WTC11 (cell line): ENCODE results near the gene PALM3. TPM values are rescaled to one million over a fixed set of nuclear protein-coding genes. Genes with fewer than 3 reads are reported as not detected.

Experiments used
- ATAC-seq: fragments of 200-7000 bp; cut with Tn5 transposase; 2 replicates; pipeline ENCODE4 v1.10.0; 2021; ENCODE audit warnings: mild to moderate bottlenecking, moderate library complexity
- CTCF ChIA-PET: fragments of 300-600 bp; sonication (Branson Sonifier 250); formaldehyde crosslinking; loops from one replicate; lab custom pipeline; 2021; ENCODE audit warnings: antibody characterized with exemption; lab: Charles Lee
- POLR2A ChIA-PET: fragments of 350-600 bp; sonication (Branson Sonifier 250); formaldehyde crosslinking; loops from one replicate; lab custom pipeline; 2021; ENCODE audit warnings: antibody characterized with exemption; lab: Charles Lee
- DNase-seq: peaks from one replicate; pipeline ENCODE4 v3.0.0; 2021; ENCODE audit warnings: low spot score
- H3K27ac Mint-ChIP-seq: 2 replicates; pipeline ENCODE4 v1.8.0; 2021; ENCODE audit warnings: mixed read lengths
- H3K27me3 Mint-ChIP-seq: 2 replicates; pipeline ENCODE4 v1.8.0; 2021; ENCODE audit warnings: low read depth, mild to moderate bottlenecking, moderate library complexity, mixed read lengths
- H3K36me3 Mint-ChIP-seq: 2 replicates; pipeline ENCODE4 v1.8.0; 2021; ENCODE audit warnings: mixed read lengths
- H3K4me1 Mint-ChIP-seq: 2 replicates; pipeline ENCODE4 v1.8.0; 2022; ENCODE audit warnings: mixed read lengths
- H3K4me3 Mint-ChIP-seq: 2 replicates; pipeline ENCODE4 v1.8.0; 2021; ENCODE audit warnings: mild to moderate bottlenecking, moderate library complexity, mixed read lengths
- H3K9me3 Mint-ChIP-seq: 2 replicates; pipeline ENCODE4 v1.8.0; 2021; ENCODE audit warnings: mixed read lengths
- ETV6 ChIP-seq: sonication (generic); formaldehyde crosslinking; IDR thresholded peaks from 2 replicates; pipeline ENCODE4 v1.8.1; 2022; ENCODE audit warnings: mild to moderate bottlenecking, missing genetic modification reagents
- NFATC4 ChIP-seq: fragments of 250-450 bp; sonication (Bioruptor Pico); IDR thresholded peaks from 2 replicates; pipeline ENCODE4 v1.9.0; 2021; ENCODE audit warnings: mild to moderate bottlenecking
- NR3C1 ChIP-seq: sonication (generic); formaldehyde crosslinking; conservative IDR thresholded peaks from 2 replicates; pipeline ENCODE4 v1.8.1; 2023; ENCODE audit warnings: low read depth, mild to moderate bottlenecking, missing genetic modification reagents
- TEAD1 ChIP-seq: sonication (generic); formaldehyde crosslinking; IDR thresholded peaks from 2 replicates; pipeline ENCODE4 v1.8.0; 2022; ENCODE audit warnings: mild to moderate bottlenecking, missing genetic modification reagents
- ZMAT4 ChIP-seq: fragments of 250-450 bp; sonication (Bioruptor Pico); IDR thresholded peaks from 2 replicates; pipeline ENCODE4 v1.9.0; 2021; ENCODE audit warnings: mild to moderate bottlenecking
- ZNF232 ChIP-seq: sonication (generic); formaldehyde crosslinking; IDR thresholded peaks from 2 replicates; pipeline ENCODE4 v1.8.0; 2022; ENCODE audit warnings: mild to moderate bottlenecking, missing genetic modification reagents
- ZNF396 ChIP-seq: fragments of 250-450 bp; sonication (Bioruptor Pico); IDR thresholded peaks from 2 replicates; pipeline ENCODE4 v1.8.0; 2021; ENCODE audit warnings: mild to moderate bottlenecking, moderate library complexity, borderline replicate concordance
- ZNF512 ChIP-seq: sonication (generic); formaldehyde crosslinking; IDR thresholded peaks from 2 replicates; pipeline ENCODE4 v1.8.1; 2022; ENCODE audit warnings: missing genetic modification reagents, borderline replicate concordance
- ZNF532 ChIP-seq: fragments of 250-450 bp; sonication (Bioruptor Pico); IDR thresholded peaks from 2 replicates; pipeline ENCODE4 v1.9.0; 2021; ENCODE audit warnings: mild to moderate bottlenecking, borderline replicate concordance
- total RNA-seq: library from RNA; stranded (reverse); gene quantifications from 3 replicates; pipeline ENCODE4 v1.2.3, GENCODE V29; 2021
- TF ChIP-seq, protein P1 (sequence below): sonication (generic); formaldehyde crosslinking; IDR thresholded peaks from 2 replicates; pipeline ENCODE4 v1.8.0; 2022; ENCODE audit warnings: mild to moderate bottlenecking, missing genetic modification reagents
- TF ChIP-seq, protein P2 (sequence below): fragments of 250-450 bp; sonication (Bioruptor Pico); IDR thresholded peaks from 2 replicates; pipeline ENCODE4 v1.9.0; 2021; ENCODE audit warnings: mild to moderate bottlenecking
- TF ChIP-seq, protein P3 (sequence below): sonication (generic); formaldehyde crosslinking; conservative IDR thresholded peaks from 2 replicates; pipeline ENCODE4 v1.8.1; 2022; ENCODE audit warnings: mild to moderate bottlenecking, missing genetic modification reagents

The PALM3 gene
- total RNA-seq, 1 experiment from 2014 or later = 31.1 TPM

GRCh38 chr19:14088634-14089411 lies 26.9 kb upstream of the PALM3 start:
- peaks cover 27% of the 10 kb centered on the region for H3K36me3 Mint-ChIP-seq
- ATAC-seq (no peak), DNase-seq (no peak)
- H3K4me1 Mint-ChIP-seq = peaks cover 16% of the 10 kb centered on the region
- ChIA-PET POLR2A (no interaction called here), CTCF (interaction anchor here (0.6 to 1.3 kb wide), 6 partner anchors 16 to 324 kb away, joined by 3 to 4 read pairs (median 4); partner anchors contain the start of gene MISP3)
- no peak for TF ChIP-seq ZNF396
- TF ChIP-seq, protein P1, sequence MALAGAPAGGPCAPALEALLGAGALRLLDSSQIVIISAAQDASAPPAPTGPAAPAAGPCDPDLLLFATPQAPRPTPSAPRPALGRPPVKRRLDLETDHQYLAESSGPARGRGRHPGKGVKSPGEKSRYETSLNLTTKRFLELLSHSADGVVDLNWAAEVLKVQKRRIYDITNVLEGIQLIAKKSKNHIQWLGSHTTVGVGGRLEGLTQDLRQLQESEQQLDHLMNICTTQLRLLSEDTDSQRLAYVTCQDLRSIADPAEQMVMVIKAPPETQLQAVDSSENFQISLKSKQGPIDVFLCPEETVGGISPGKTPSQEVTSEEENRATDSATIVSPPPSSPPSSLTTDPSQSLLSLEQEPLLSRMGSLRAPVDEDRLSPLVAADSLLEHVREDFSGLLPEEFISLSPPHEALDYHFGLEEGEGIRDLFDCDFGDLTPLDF (CRISPR knock-in tag) = no peak
- no peak for TF ChIP-seq ZNF532 (CRISPR knock-in tag)
- TF ChIP-seq NFATC4 = no peak
- TF ChIP-seq ETV6 (CRISPR knock-in tag) = no peak
- TF ChIP-seq ZNF512 = no peak
- peaks cover 9% of the 10 kb centered on the region for H3K9me3 Mint-ChIP-seq
- H3K27me3 Mint-ChIP-seq = peaks cover 28% of the 10 kb centered on the region
- no peak overlapping the region for H3K27ac Mint-ChIP-seq
- H3K4me3 Mint-ChIP-seq = peak overlapping the region; percentile 80

DNA sequence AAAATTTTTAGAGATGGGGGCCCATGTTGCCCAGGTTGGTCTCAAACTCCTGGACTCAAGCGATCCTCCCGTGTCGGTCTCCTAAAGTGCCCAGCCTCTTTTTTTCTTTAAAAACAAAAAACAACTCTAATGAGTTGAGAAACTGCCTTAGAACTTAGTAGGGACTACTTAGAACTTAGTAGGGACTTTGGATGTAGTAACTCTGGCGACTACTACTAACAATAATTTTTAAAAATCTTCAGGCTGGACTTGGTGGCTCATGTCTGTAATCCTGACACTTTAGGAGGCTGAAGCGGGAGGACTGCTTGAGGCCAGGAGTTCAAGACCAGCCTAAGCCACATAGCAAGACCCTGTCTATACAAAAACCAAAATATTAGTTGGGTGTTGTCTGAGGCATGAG lies 24.2 kb upstream of the PALM3 start:
- CTCF ChIA-PET = interaction anchor here (0.6 to 1.5 kb wide), 7 partner anchors 9 to 213 kb away, joined by 3 to 5 read pairs (median 3); a partner anchor contains a TSS
- Mint-ChIP-seq H3K27me3 (peaks cover 31% of the 10 kb centered on the region), H3K27ac (no peak overlapping the region), H3K4me1 (peaks cover 7% of the 10 kb centered on the region), H3K36me3 (peaks cover 18% of the 10 kb centered on the region), H3K9me3 (no peaks in the 10 kb centered on the region), H3K4me3 (peak overlapping the region; percentile 57)
- POLR2A ChIA-PET = no interaction called here
- TF ChIP-seq TEAD1 (no peak), ZMAT4 (CRISPR knock-in tag) (no peak), ZNF232 (CRISPR knock-in tag) (no peak), NFATC4 (no peak), NR3C1 (CRISPR knock-in tag) (no peak)
- TF ChIP-seq, protein P2, sequence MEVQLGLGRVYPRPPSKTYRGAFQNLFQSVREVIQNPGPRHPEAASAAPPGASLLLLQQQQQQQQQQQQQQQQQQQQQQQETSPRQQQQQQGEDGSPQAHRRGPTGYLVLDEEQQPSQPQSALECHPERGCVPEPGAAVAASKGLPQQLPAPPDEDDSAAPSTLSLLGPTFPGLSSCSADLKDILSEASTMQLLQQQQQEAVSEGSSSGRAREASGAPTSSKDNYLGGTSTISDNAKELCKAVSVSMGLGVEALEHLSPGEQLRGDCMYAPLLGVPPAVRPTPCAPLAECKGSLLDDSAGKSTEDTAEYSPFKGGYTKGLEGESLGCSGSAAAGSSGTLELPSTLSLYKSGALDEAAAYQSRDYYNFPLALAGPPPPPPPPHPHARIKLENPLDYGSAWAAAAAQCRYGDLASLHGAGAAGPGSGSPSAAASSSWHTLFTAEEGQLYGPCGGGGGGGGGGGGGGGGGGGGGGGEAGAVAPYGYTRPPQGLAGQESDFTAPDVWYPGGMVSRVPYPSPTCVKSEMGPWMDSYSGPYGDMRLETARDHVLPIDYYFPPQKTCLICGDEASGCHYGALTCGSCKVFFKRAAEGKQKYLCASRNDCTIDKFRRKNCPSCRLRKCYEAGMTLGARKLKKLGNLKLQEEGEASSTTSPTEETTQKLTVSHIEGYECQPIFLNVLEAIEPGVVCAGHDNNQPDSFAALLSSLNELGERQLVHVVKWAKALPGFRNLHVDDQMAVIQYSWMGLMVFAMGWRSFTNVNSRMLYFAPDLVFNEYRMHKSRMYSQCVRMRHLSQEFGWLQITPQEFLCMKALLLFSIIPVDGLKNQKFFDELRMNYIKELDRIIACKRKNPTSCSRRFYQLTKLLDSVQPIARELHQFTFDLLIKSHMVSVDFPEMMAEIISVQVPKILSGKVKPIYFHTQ = no peak
- TF ChIP-seq, protein P3, sequence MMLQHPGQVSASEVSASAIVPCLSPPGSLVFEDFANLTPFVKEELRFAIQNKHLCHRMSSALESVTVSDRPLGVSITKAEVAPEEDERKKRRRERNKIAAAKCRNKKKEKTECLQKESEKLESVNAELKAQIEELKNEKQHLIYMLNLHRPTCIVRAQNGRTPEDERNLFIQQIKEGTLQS (CRISPR knock-in tag) = no peak
- ATAC-seq (no peak), DNase-seq (no peak)
